ENCODE results near the gene ADORA2A.
A peak's percentile ranks its signal among the peaks of the same experiment; 100 is the strongest.

The ADORA2A gene

DNA sequence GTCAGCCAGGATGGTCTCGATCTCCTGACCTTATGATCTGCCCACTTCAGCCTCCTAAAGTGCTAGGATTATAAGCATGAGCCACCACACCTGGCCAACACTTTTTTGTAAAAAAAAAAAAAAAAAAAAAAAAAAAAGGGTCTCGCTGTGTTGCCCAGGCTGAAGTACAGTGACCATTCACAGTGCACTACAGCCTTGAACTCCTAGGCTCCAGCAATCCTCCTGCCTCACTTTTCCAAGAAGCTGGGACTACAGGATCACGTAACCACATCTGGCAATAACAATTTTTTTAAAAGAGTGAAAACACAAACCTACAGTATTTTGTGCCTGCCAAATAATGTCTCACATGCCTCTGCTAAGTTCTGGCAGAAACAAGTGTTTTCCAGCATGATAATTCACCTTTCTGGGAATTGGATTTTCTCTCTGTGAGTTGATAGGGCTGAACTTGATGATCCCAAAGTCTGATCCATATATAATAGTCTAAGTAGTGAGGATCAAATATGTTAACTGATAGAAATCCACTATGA lies 30.6 kb downstream of the ADORA2A start:
- H3K27me3 ChIP-seq (ENCODE audit: insufficient read depth, low read length) = no peaks in the 10 kb centered on the region
- H3K27ac ChIP-seq (ENCODE audit: low read depth, low read length) = no peak overlapping the region
- no peaks in the 10 kb centered on the region for H3K79me2 ChIP-seq (ENCODE audit: control insufficient read depth, insufficient read depth, low read length, unreplicated experiment)
- H2AFZ ChIP-seq (ENCODE audit: low read length, unreplicated experiment) = no peak overlapping the region
- no peaks in the 10 kb centered on the region for H3K4me1 ChIP-seq (ENCODE audit: control insufficient read depth, insufficient read depth, low read length, unreplicated experiment)
- no peaks in the 10 kb centered on the region for H3K36me3 ChIP-seq (ENCODE audit: insufficient read depth, low read length)
- no peak overlapping the region for H3K4me3 ChIP-seq (ENCODE audit: low read depth, low read length)

DNA sequence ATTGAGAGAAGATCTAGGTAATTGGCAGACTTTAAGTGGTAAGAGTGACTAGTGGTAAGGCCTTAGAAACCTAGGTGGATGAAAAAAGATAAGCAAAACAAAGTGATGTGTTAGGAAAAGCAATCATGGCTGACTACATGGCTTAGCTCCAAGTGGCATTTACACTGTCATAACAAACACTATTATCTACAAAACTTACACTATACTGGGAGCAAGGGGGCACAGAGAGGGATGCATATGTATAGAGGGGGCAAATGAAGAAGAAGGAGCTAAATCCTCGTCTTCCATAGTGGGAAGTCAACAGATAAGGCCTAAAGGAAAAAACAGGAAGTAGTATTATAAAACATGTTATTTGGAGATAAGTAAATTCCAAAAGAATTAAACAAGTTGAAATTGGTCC lies 32.5 kb downstream of the ADORA2A start:
- Histone ChIP-seq H3K4me3 (ENCODE audit: low read depth, low read length) (no peak overlapping the region), H3K36me3 (ENCODE audit: insufficient read depth, low read length) (no peaks in the 10 kb centered on the region), H3K27ac (ENCODE audit: low read depth, low read length) (no peak overlapping the region), H3K27me3 (ENCODE audit: insufficient read depth, low read length) (no peaks in the 10 kb centered on the region), H3K4me1 (ENCODE audit: control insufficient read depth, insufficient read depth, low read length, unreplicated experiment) (no peaks in the 10 kb centered on the region), H3K79me2 (ENCODE audit: control insufficient read depth, insufficient read depth, low read length, unreplicated experiment) (no peaks in the 10 kb centered on the region), H2AFZ (ENCODE audit: low read length, unreplicated experiment) (no peak overlapping the region)

DNA sequence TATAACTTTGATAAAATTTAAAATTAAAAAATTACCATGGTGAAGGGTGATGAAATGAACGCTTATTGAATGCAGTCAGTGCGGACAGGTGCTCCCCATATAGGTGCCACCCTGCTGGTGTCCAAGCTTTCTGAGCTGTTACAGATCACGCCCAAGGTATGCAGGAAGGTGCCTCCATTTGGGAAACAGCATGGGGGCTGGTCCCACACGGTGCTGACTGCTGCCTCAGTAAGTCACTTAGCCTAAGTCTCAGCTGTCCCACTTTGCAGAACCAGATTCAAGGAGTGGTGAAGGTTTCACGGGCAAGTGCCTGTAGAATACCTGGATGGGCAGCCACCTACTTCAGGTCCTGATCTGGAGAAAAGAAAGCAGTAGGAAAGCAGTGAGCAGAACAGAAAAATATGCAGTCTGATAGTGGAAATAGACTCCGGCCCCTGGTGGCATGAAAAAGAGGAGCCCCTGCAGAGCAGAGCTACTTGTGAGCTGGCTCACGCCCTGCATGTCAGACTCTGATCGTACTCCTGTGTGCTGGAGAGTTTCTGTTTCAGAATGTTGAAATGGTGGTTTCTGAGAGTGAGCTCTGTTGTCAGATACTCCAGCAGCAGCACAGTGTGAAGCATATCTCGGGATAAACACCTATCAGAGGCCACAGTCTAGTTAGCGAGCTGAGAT lies 33.2 kb downstream of the ADORA2A start:
- Histone ChIP-seq H3K27me3 (ENCODE audit: insufficient read depth, low read length) (no peaks in the 10 kb centered on the region), H3K4me1 (ENCODE audit: control insufficient read depth, insufficient read depth, low read length, unreplicated experiment) (peaks cover 4% of the 10 kb centered on the region), H3K36me3 (ENCODE audit: insufficient read depth, low read length) (no peaks in the 10 kb centered on the region), H3K27ac (ENCODE audit: low read depth, low read length) (no peak overlapping the region), H3K4me3 (ENCODE audit: low read depth, low read length) (no peak overlapping the region), H2AFZ (ENCODE audit: low read length, unreplicated experiment) (no peak overlapping the region), H3K79me2 (ENCODE audit: control insufficient read depth, insufficient read depth, low read length, unreplicated experiment) (no peaks in the 10 kb centered on the region)

DNA sequence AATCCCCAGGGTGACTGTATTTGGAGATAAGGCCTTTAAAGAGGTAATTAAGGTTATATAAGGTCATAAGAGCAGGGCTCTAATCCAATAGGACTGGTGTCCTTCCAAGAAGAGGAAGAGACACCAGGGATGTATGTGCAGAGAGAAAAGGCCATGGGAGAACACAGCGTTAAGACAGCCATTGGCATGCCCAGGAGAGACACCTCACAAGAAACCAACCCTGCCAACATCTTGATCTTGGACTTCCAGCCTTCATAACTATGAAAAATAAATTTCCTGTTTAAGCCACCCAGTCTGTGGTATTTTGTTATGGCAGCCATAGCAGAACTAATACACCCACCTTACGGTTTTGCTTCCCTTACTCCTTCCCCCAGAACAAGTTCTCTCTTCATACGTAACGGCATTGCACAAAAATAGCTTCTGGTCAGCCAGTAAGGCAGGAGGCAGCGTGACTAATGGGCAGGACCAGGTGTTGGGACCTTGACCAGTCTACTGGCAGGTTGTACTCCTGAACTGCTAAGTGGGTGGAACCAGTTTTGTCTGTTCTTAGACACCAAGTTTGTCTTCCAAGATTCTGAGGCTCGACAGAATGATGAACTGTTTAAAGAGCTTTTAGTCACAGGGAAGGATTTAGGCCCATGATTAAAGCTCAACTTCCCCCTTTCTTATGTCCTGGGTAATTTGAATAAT lies 35.8 kb downstream of the ADORA2A start:
- no peak overlapping the region for H2AFZ ChIP-seq (ENCODE audit: low read length, unreplicated experiment)
- no peak overlapping the region for H3K4me3 ChIP-seq (ENCODE audit: low read depth, low read length)
- peaks cover 23% of the 10 kb centered on the region for H3K4me1 ChIP-seq (ENCODE audit: control insufficient read depth, insufficient read depth, low read length, unreplicated experiment)
- no peaks in the 10 kb centered on the region for H3K79me2 ChIP-seq (ENCODE audit: control insufficient read depth, insufficient read depth, low read length, unreplicated experiment)
- no peak overlapping the region for H3K27ac ChIP-seq (ENCODE audit: low read depth, low read length)
- H3K27me3 ChIP-seq (ENCODE audit: insufficient read depth, low read length) = no peaks in the 10 kb centered on the region
- H3K36me3 ChIP-seq (ENCODE audit: insufficient read depth, low read length) = no peaks in the 10 kb centered on the region

DNA sequence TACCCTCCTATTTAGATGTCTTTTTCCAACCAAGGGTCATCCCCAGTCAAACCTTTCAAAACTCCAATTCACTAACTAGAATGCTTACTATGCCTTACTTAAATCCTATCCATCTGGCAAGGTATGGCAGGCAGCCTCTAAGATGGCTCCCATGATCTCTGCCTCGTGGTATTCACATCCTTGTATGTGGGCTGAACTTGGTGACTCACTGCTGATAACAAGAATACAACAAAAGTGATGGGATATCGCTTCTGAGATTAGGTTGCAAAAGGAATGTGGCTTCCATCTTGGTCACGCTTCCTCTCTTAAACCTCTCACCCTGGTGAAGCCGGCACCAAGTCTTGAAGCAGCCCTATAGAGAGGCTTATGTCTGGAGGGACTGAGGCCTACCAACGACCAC lies 38.2 kb downstream of the ADORA2A start:
- no peak overlapping the region for H3K4me3 ChIP-seq (ENCODE audit: low read depth, low read length)
- peak overlapping the region; percentile 3 for H2AFZ ChIP-seq (ENCODE audit: low read length, unreplicated experiment)
- no peaks in the 10 kb centered on the region for H3K79me2 ChIP-seq (ENCODE audit: control insufficient read depth, insufficient read depth, low read length, unreplicated experiment)
- no peak overlapping the region for H3K27ac ChIP-seq (ENCODE audit: low read depth, low read length)
- H3K4me1 ChIP-seq (ENCODE audit: control insufficient read depth, insufficient read depth, low read length, unreplicated experiment) = peaks cover 23% of the 10 kb centered on the region
- H3K27me3 ChIP-seq (ENCODE audit: insufficient read depth, low read length) = no peaks in the 10 kb centered on the region
- no peaks in the 10 kb centered on the region for H3K36me3 ChIP-seq (ENCODE audit: insufficient read depth, low read length)

DNA sequence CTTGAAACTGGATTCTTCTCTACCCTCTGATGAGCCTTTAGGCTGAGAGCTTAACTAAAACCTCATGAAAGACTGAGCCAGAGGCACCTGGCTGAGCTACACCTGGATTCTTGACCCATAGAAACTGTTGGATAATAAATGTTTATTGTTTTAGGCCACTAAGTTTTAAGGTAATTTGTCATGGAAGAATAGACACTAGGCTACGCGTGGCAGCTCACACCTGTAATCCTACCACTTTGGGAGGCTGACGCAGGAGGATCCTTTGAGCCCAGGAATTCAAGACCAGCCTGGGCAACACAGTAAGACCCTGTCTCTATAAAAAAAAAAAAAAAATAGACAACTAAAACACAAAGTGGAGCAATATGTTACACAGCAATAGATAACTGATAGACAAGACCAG lies 38.6 kb downstream of the ADORA2A start:
- H3K79me2 ChIP-seq (ENCODE audit: control insufficient read depth, insufficient read depth, low read length, unreplicated experiment) = no peaks in the 10 kb centered on the region
- H3K27ac ChIP-seq (ENCODE audit: low read depth, low read length) = no peak overlapping the region
- H3K4me3 ChIP-seq (ENCODE audit: low read depth, low read length) = no peak overlapping the region
- H3K4me1 ChIP-seq (ENCODE audit: control insufficient read depth, insufficient read depth, low read length, unreplicated experiment) = peaks cover 23% of the 10 kb centered on the region
- no peaks in the 10 kb centered on the region for H3K36me3 ChIP-seq (ENCODE audit: insufficient read depth, low read length)
- H2AFZ ChIP-seq (ENCODE audit: low read length, unreplicated experiment) = peak overlapping the region; percentile 3
- H3K27me3 ChIP-seq (ENCODE audit: insufficient read depth, low read length) = no peaks in the 10 kb centered on the region

DNA sequence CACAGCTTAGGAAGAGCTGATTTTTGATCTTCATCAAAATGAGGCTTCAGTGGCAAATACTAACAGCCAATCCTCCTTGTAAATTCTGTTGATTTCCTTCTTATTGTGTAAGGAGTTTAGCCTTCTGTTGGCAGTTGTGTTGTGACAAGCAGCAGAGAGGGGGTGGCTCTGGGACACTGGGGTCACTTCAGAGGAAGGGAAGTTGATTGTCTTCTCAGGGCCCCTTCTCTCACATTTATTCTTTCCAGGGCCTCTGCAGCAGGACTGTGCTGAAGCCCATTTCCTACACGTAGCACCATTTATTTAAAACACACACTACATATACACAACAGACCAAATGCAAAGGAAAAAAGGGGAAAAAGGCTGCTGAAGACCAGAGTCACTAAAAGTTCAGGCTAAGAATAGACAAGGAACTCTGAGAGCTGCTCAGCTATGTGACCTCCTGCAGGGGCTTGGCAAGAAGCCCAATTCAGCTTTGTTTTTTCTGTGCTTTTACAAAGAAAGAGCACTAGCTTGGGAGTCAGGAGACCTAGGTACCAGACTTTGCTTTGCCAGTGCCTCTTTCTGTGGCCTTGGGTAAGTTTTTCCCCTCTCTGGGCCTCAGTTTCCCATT lies 39.4 kb downstream of the ADORA2A start:
- H2AFZ ChIP-seq (ENCODE audit: low read length, unreplicated experiment) = no peak overlapping the region

DNA sequence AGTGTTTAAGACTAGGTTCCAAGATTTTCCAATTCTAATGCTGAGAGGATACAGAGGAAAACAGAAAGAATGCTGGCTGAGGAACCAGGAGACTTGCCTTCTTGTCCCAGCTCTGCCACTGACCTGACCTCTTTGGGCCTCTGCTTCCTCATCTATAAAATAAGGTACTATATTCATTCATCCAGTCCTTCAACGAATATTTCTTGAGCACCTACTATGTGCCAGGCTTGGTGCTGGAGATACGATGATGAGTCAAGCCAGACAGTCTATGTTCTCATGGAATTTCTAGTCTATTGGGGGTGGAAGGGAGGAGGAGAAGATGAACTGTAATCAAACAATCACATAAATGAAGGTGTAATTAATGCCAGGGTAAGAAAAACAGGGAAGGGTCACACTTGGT lies 39.9 kb downstream of the ADORA2A start:
- Histone ChIP-seq H3K27ac (ENCODE audit: low read depth, low read length) (no peak overlapping the region), H3K36me3 (ENCODE audit: insufficient read depth, low read length) (no peaks in the 10 kb centered on the region), H2AFZ (ENCODE audit: low read length, unreplicated experiment) (no peak overlapping the region), H3K27me3 (ENCODE audit: insufficient read depth, low read length) (no peaks in the 10 kb centered on the region), H3K79me2 (ENCODE audit: control insufficient read depth, insufficient read depth, low read length, unreplicated experiment) (no peaks in the 10 kb centered on the region), H3K4me3 (ENCODE audit: low read depth, low read length) (no peak overlapping the region), H3K4me1 (ENCODE audit: control insufficient read depth, insufficient read depth, low read length, unreplicated experiment) (peaks cover 23% of the 10 kb centered on the region)

More for the DNA sequence above, 39.4 kb downstream of the ADORA2A start:
- no peaks in the 10 kb centered on the region for H3K79me2 ChIP-seq (ENCODE audit: control insufficient read depth, insufficient read depth, low read length, unreplicated experiment)
- H3K4me3 ChIP-seq (ENCODE audit: low read depth, low read length) = no peak overlapping the region
- H3K27ac ChIP-seq (ENCODE audit: low read depth, low read length) = no peak overlapping the region
- H3K27me3 ChIP-seq (ENCODE audit: insufficient read depth, low read length) = no peaks in the 10 kb centered on the region
- peaks cover 23% of the 10 kb centered on the region for H3K4me1 ChIP-seq (ENCODE audit: control insufficient read depth, insufficient read depth, low read length, unreplicated experiment)
- H3K36me3 ChIP-seq (ENCODE audit: insufficient read depth, low read length) = no peaks in the 10 kb centered on the region

DNA sequence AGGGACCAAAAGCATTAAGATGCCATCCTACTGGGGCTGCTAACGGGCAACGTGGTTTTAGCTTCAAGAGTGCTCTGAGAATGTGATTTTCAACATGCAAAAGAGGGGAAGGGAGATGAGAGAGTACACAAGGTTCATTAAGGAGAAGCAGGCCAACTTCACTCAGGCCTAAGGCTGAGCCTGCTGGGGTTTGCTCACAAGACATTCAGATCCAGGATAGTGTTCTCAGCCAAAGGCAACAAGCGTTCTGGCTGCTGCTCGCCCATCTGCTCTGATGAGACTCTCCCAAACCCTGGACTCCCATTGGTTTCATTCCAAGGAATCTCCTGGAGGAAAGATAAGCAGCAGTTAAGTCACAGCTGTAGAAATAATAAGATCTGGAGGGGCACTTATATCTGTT lies 44.2 kb downstream of the ADORA2A start:
- no peak overlapping the region for H3K27ac ChIP-seq (ENCODE audit: low read depth, low read length)
- no peak overlapping the region for H3K4me3 ChIP-seq (ENCODE audit: low read depth, low read length)
- H3K36me3 ChIP-seq (ENCODE audit: insufficient read depth, low read length) = no peaks in the 10 kb centered on the region
- H3K27me3 ChIP-seq (ENCODE audit: insufficient read depth, low read length) = no peaks in the 10 kb centered on the region
- H3K4me1 ChIP-seq (ENCODE audit: control insufficient read depth, insufficient read depth, low read length, unreplicated experiment) = peaks cover 21% of the 10 kb centered on the region
- H3K79me2 ChIP-seq (ENCODE audit: control insufficient read depth, insufficient read depth, low read length, unreplicated experiment) = no peaks in the 10 kb centered on the region
- H2AFZ ChIP-seq (ENCODE audit: low read length, unreplicated experiment) = no peak overlapping the region

DNA sequence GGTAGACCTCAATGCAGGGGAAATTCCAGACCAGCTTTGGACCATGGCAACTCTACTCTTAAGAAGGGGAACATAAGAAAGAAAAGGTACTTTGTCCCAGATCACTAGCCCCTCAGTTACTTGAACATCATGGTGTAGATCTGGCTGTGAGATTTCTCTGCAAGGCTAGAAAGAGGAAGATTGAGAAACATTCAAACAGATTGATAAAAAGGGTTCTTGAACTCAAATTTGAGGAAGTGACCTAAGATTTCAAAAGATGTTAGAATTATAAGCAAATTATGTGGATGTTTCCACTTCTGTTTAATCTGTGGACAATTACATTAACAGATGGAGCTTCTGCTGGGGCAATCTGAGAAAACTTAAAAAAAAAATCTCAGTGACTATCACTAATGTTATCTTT lies 45.9 kb downstream of the ADORA2A start:
- no peaks in the 10 kb centered on the region for H3K36me3 ChIP-seq (ENCODE audit: insufficient read depth, low read length)
- H3K79me2 ChIP-seq (ENCODE audit: control insufficient read depth, insufficient read depth, low read length, unreplicated experiment) = no peaks in the 10 kb centered on the region
- no peaks in the 10 kb centered on the region for H3K27me3 ChIP-seq (ENCODE audit: insufficient read depth, low read length)
- H3K4me1 ChIP-seq (ENCODE audit: control insufficient read depth, insufficient read depth, low read length, unreplicated experiment) = peaks cover 12% of the 10 kb centered on the region
- H2AFZ ChIP-seq (ENCODE audit: low read length, unreplicated experiment) = no peak overlapping the region
- no peak overlapping the region for H3K27ac ChIP-seq (ENCODE audit: low read depth, low read length)
- H3K4me3 ChIP-seq (ENCODE audit: low read depth, low read length) = no peak overlapping the region

DNA sequence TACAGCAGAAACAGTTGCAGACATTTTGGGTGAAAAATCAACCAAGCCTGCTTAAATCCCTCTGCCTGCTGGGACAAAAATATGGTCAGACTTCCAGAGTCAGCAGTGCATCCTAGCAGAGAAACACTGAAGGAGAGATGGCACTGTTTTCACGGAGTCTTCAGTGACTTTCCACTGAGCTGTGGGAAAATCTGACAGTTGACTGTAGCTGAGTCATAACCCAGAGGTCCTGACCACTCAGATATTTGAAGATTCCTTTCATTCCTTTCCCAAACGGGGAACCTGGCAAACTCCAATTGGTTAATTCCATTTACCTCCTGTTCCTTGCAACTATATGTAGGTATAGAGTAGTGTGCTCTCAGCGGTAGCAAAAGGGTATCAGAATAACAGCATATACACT lies 46.8 kb downstream of the ADORA2A start:
- no peaks in the 10 kb centered on the region for H3K79me2 ChIP-seq (ENCODE audit: control insufficient read depth, insufficient read depth, low read length, unreplicated experiment)
- no peaks in the 10 kb centered on the region for H3K36me3 ChIP-seq (ENCODE audit: insufficient read depth, low read length)
- H3K27ac ChIP-seq (ENCODE audit: low read depth, low read length) = peak overlapping the region; percentile 61
- H3K27me3 ChIP-seq (ENCODE audit: insufficient read depth, low read length) = no peaks in the 10 kb centered on the region
- no peak overlapping the region for H2AFZ ChIP-seq (ENCODE audit: low read length, unreplicated experiment)
- peaks cover 12% of the 10 kb centered on the region for H3K4me1 ChIP-seq (ENCODE audit: control insufficient read depth, insufficient read depth, low read length, unreplicated experiment)
- H3K4me3 ChIP-seq (ENCODE audit: low read depth, low read length) = no peak overlapping the region

Data from ACC112 (cell line).